ENCODE measurements around the gene ENAH.
"Not testable (repeated sequence)": the region's sequence is repeated elsewhere in the genome, so short reads cannot be mapped to it uniquely, and the experiment has no call there.

The ENAH gene

DNA sequence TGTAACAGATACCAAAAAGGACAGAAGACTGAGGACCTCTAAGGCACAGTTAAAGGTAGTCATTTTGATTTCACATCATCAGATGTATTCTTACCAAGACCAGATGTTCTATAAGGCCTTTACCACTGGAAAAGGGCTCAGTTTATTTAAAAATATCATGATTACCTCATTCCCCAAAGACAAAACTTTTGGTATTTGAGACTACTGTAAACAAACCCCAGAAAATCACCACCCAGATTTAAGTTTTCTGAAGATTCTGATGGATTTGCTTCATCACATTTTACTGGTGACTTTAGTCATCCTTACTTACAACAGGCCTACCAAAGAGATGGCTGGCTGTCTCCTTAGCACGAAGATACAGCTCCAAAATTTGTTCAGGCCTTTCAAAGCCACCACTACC lies 8.3 kb downstream of the ENAH start:
- no peak overlapping the region for H3K9ac ChIP-seq (ENCODE audit: low read depth, low read length)
- H3K36me3 ChIP-seq (ENCODE audit: insufficient read depth, low read length) = peaks cover 1% of the 10 kb centered on the region; the same call in 1 of the 2 replicates
- no peaks in the 10 kb centered on the region; the same call in 1 of the 2 replicates for H3K9me3 ChIP-seq (ENCODE audit: control insufficient read depth, insufficient read depth, low read length)
- H3K4me1 ChIP-seq (ENCODE audit: insufficient read depth, low read length) = no peaks in the 10 kb centered on the region

DNA sequence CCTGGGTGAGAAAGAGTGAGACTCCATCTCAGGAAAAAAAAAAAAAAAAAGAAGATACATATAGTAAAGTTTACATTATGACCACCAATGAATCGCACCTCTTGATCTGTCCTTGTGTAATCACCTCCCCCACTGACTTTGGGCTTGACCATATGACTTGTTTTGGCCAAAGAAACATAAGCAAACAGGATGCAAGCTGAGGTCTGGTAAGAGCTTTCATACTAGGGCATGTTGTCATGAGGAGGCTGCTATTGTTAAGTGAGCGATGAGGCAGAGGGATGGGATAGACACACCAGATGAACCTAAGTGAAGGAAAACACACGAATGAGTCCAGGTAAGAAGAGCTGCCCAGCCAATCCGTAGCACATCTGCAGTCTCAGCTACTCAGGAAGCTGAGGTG lies 10.7 kb downstream of the ENAH start:
- peaks cover 7% of the 10 kb centered on the region; the same call in 1 of the 2 replicates for H3K9me3 ChIP-seq (ENCODE audit: control insufficient read depth, insufficient read depth, low read length)
- no peak overlapping the region for H3K9ac ChIP-seq (ENCODE audit: low read depth, low read length)
- H3K4me1 ChIP-seq (ENCODE audit: insufficient read depth, low read length) = no peaks in the 10 kb centered on the region
- peaks cover 11% of the 10 kb centered on the region; the same call in 1 of the 2 replicates for H3K36me3 ChIP-seq (ENCODE audit: insufficient read depth, low read length)

GRCh38 chr1:225638853-225639252 lies 14.1 kb downstream of the ENAH start:
- peaks cover 7% of the 10 kb centered on the region; the same call in 1 of the 2 replicates for H3K9me3 ChIP-seq (ENCODE audit: control insufficient read depth, insufficient read depth, low read length)
- H3K36me3 ChIP-seq (ENCODE audit: insufficient read depth, low read length) = peaks cover 11% of the 10 kb centered on the region; the same call in 1 of the 2 replicates
- no peaks in the 10 kb centered on the region for H3K4me1 ChIP-seq (ENCODE audit: insufficient read depth, low read length)
- H3K9ac ChIP-seq (ENCODE audit: low read depth, low read length) = no peak overlapping the region

GRCh38 chr1:225637651-225638199 lies 15.2 kb downstream of the ENAH start:
- no peaks in the 10 kb centered on the region for H3K4me1 ChIP-seq (ENCODE audit: insufficient read depth, low read length)
- H3K9me3 ChIP-seq (ENCODE audit: control insufficient read depth, insufficient read depth, low read length) = peaks cover 7% of the 10 kb centered on the region; the same call in 1 of the 2 replicates
- H3K36me3 ChIP-seq (ENCODE audit: insufficient read depth, low read length) = peaks cover 11% of the 10 kb centered on the region; the same call in 1 of the 2 replicates
- no peak overlapping the region for H3K9ac ChIP-seq (ENCODE audit: low read depth, low read length)

- peaks cover 11% of the 10 kb centered on the region; the same call in 1 of the 2 replicates for H3K36me3 ChIP-seq (ENCODE audit: insufficient read depth, low read length)
- not testable (repeated sequence) for H3K9ac ChIP-seq (ENCODE audit: low read depth, low read length); H3K4me1 ChIP-seq (ENCODE audit: insufficient read depth, low read length)
Measured at GRCh38 chr1:225636992-225637391, 15.9 kb downstream of the ENAH start.

GRCh38 chr1:225635649-225636048 lies 17.3 kb downstream of the ENAH start:
- peaks cover 7% of the 10 kb centered on the region; the same call in 1 of the 2 replicates for H3K9me3 ChIP-seq (ENCODE audit: control insufficient read depth, insufficient read depth, low read length)

More at GRCh38 chr1:225636992-225637391, 15.9 kb downstream of the ENAH start:
- H3K9me3 ChIP-seq (ENCODE audit: control insufficient read depth, insufficient read depth, low read length) = not testable (repeated sequence)

GRCh38 chr1:225632836-225633235 lies 20.1 kb downstream of the ENAH start:
- not testable (repeated sequence) for H3K36me3 ChIP-seq (ENCODE audit: insufficient read depth, low read length); H3K4me1 ChIP-seq (ENCODE audit: insufficient read depth, low read length); H3K9me3 ChIP-seq (ENCODE audit: control insufficient read depth, insufficient read depth, low read length); H3K9ac ChIP-seq (ENCODE audit: low read depth, low read length)

More at GRCh38 chr1:225635649-225636048, 17.3 kb downstream of the ENAH start:
- no peaks in the 10 kb centered on the region for H3K4me1 ChIP-seq (ENCODE audit: insufficient read depth, low read length)
- H3K9ac ChIP-seq (ENCODE audit: low read depth, low read length) = no peak overlapping the region
- peaks cover 11% of the 10 kb centered on the region; the same call in 1 of the 2 replicates for H3K36me3 ChIP-seq (ENCODE audit: insufficient read depth, low read length)

DNA sequence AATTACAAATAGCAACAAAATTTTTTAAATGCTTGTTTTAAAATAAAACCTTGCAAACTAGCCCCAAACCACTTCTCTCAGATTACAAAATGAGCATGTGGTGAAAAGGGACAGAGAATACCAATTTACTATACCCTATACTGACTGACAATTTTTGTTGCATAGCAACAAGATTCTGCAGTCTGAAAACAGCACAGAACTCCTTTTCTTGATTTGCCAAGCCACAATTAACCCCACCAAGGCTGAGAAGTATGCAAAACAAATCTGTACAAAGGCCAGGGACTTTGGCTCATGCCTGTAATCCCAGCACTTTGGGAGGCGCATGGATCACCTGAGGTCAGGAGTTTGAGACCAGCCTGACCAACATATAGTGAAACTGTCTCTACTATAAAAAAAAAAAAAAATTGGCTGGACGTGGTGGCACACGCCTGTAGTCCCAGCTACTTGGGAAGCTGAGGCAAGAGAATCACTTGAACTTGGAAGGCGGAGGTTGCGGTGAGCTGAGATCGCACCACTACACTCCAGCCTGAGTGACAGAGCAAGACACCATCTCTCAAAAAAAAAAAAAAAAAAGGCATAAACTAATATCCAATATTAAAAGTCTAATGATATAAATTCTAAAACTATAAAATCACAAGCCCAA lies 21.8 kb downstream of the ENAH start:
- Histone ChIP-seq H3K36me3 (ENCODE audit: insufficient read depth, low read length) (no peaks in the 10 kb centered on the region; the same call in 1 of the 2 replicates), H3K4me1 (ENCODE audit: insufficient read depth, low read length) (peaks cover 5% of the 10 kb centered on the region; the same call in 1 of the 2 replicates), H3K9ac (ENCODE audit: low read depth, low read length) (no peak overlapping the region), H3K9me3 (ENCODE audit: control insufficient read depth, insufficient read depth, low read length) (no peaks in the 10 kb centered on the region)

DNA sequence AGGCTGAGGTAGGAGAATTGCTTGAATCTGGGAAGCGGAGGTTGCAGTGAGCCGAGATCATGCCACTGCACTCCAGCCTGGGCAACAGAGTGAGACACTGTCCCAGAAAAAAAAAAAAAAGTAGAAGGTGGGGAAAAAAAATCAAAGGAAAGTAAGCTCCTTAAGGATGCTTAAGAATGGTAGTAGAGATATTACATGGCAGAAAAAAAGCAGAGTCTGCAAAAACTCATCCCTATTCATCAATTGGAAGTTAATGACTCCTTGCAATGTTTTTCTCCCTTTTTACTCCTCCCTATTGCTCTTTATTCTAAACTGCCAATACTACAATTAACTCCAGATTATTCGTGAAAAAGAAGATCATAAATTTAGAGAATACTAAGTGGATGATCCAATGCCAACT lies 23.4 kb downstream of the ENAH start:
- H3K4me1 ChIP-seq (ENCODE audit: insufficient read depth, low read length) = peaks cover 5% of the 10 kb centered on the region; the same call in 1 of the 2 replicates
- no peaks in the 10 kb centered on the region; the same call in 1 of the 2 replicates for H3K36me3 ChIP-seq (ENCODE audit: insufficient read depth, low read length)
- no peaks in the 10 kb centered on the region for H3K9me3 ChIP-seq (ENCODE audit: control insufficient read depth, insufficient read depth, low read length)
- H3K9ac ChIP-seq (ENCODE audit: low read depth, low read length) = no peak overlapping the region

DNA sequence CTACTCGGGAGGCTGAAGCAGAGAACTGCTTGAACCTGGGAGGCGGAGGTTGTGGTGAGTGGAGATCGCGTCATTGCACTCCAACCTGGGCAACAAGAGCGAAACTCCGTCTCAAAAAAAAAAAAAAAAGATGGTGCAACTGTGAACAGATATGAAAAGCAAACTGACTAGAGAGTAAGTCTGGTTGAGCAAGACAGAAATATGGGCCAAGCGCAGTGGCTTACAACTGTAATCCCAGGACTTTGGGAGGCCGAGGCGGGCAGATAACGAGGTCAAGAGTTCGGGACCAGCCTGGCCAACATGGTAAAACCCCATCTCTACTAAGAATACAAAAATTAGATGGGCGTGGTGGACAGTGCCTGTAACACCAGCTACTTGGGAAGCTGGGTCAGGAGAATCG lies 24.1 kb downstream of the ENAH start:
- H3K9ac ChIP-seq (ENCODE audit: low read depth, low read length); H3K36me3 ChIP-seq (ENCODE audit: insufficient read depth, low read length); H3K9me3 ChIP-seq (ENCODE audit: control insufficient read depth, insufficient read depth, low read length); H3K4me1 ChIP-seq (ENCODE audit: insufficient read depth, low read length): not testable (repeated sequence)

- Histone ChIP-seq H3K9ac (ENCODE audit: low read depth, low read length) (no peak overlapping the region), H3K36me3 (ENCODE audit: insufficient read depth, low read length) (no peaks in the 10 kb centered on the region), H3K9me3 (ENCODE audit: control insufficient read depth, insufficient read depth, low read length) (no peaks in the 10 kb centered on the region), H3K4me1 (ENCODE audit: insufficient read depth, low read length) (peaks cover 5% of the 10 kb centered on the region; the same call in 1 of the 2 replicates)
Measured at GRCh38 chr1:225627304-225627947, 25.5 kb downstream of the ENAH start.

GRCh38 chr1:225626698-225627097 lies 26.2 kb downstream of the ENAH start:
- no peaks in the 10 kb centered on the region for H3K9me3 ChIP-seq (ENCODE audit: control insufficient read depth, insufficient read depth, low read length)
- H3K9ac ChIP-seq (ENCODE audit: low read depth, low read length) = no peak overlapping the region
- peaks cover 5% of the 10 kb centered on the region; the same call in 1 of the 2 replicates for H3K4me1 ChIP-seq (ENCODE audit: insufficient read depth, low read length)
- no peaks in the 10 kb centered on the region for H3K36me3 ChIP-seq (ENCODE audit: insufficient read depth, low read length)

- no peaks in the 10 kb centered on the region for H3K36me3 ChIP-seq (ENCODE audit: insufficient read depth, low read length)
- H3K4me1 ChIP-seq (ENCODE audit: insufficient read depth, low read length) = no peaks in the 10 kb centered on the region
- no peaks in the 10 kb centered on the region; the same call in 1 of the 2 replicates for H3K9me3 ChIP-seq (ENCODE audit: control insufficient read depth, insufficient read depth, low read length)
- no peak overlapping the region for H3K9ac ChIP-seq (ENCODE audit: low read depth, low read length)
Measured at GRCh38 chr1:225617956-225618355, 35.0 kb downstream of the ENAH start.

DNA sequence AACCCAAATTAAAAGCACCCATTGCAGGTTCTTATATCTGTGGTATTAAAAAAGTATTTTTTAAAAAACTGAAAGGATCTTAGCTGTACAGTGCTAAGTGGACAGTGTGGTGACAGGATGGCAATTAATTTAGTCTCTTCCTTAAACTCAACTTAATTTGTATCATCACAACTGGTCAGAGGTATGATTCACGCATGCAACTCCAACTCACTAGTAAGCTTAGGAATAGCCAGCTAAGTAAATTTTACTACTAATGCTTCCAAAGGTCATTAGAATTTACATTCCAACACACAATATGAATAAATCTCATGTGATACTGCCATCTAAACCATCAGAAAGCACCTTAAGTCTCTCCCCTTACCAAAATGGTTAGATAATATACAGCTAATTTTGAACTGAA lies 35.4 kb downstream of the ENAH start:
- no peaks in the 10 kb centered on the region; the same call in 1 of the 2 replicates for H3K9me3 ChIP-seq (ENCODE audit: control insufficient read depth, insufficient read depth, low read length)
- H3K9ac ChIP-seq (ENCODE audit: low read depth, low read length) = no peak overlapping the region
- no peaks in the 10 kb centered on the region for H3K4me1 ChIP-seq (ENCODE audit: insufficient read depth, low read length)
- no peaks in the 10 kb centered on the region for H3K36me3 ChIP-seq (ENCODE audit: insufficient read depth, low read length)

GRCh38 chr1:225615403-225615790 lies 37.5 kb downstream of the ENAH start:
- not testable (repeated sequence) for H3K4me1 ChIP-seq (ENCODE audit: insufficient read depth, low read length); H3K9ac ChIP-seq (ENCODE audit: low read depth, low read length); H3K36me3 ChIP-seq (ENCODE audit: insufficient read depth, low read length); H3K9me3 ChIP-seq (ENCODE audit: control insufficient read depth, insufficient read depth, low read length)
